HG03196 (cell line): ENCODE results near the gene PARM1.

Experiments used
- ATAC-seq: cut with Tn5 transposase; IDR thresholded peaks from one replicate; pipeline ENCODE4 v1.9.1; 2021; ENCODE audit not compliant: unreplicated experiment

Gene PARM1

DNA sequence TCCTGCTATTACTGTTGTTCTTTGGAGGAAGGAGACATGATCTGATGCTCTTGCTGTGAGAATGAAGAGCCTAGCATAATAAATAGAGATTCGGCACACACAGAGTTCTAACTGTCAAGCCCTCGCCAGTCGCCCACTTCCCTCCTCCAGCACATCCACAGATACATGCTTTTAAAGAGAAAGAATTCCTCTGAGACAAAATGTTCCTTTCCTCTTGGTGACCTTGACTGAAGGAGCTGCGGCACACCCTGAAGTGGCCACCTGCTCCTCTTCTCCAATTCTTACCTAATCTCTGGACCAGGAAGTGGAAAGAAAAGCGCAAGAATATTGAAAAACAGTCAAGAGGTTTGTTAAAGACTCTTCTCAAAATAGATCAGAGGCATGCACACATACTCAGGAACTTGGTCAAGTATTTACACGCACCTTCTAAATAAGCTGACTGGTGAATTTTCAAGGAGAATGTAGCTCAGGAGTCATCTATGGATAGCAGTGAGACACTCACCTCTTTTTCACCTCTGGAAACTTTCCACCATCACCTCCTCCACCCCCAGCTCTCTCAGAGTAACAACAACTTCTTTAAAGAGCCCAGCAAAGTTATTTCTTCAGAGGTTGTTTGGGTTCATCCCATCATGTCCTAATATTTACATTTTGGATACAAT lies 95.4 kb downstream of the PARM1 start:
- no peak for ATAC-seq

DNA sequence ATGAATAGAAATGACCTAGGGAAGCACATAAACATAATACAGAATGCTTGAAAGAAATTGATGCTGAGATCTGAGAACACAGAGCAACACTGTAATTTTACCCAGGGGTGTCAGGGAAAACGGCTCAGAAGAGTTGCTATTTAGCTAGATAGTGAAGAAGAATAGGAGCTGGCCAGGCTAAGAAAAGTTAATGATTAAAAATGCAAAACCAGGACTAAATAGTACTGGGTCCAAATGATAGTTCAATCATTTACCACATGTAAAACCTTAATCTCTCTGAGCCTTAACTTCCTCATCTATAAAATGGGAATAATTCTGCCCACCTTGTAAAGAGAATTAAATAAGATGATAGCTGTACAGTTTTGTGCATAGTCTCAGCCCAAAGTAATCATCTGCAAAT lies 97.1 kb downstream of the PARM1 start:
- no peak for ATAC-seq

GRCh38 chr4:75030649-75031235 lies 97.8 kb downstream of the PARM1 start:
- ATAC-seq, result no peak

DNA sequence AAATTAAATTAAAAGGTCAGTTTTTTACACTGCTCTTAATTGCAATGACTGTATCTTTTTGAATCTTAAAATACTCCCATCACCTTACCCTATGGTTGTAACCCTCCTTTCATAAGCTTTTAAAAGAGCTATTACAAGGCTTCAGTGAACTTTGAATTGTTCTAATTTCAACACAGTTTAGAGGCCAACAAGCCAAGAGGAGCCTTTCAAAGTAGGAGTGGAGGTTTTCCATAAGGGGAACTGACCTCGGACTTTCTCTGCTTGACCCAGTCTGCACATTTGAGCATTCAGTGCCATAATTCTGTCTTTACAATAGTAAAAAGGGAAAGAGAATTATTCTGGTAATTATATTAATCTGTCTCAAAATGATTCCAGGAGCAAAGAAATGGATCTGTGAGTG lies 98.9 kb downstream of the PARM1 start:
- no peak for ATAC-seq

DNA sequence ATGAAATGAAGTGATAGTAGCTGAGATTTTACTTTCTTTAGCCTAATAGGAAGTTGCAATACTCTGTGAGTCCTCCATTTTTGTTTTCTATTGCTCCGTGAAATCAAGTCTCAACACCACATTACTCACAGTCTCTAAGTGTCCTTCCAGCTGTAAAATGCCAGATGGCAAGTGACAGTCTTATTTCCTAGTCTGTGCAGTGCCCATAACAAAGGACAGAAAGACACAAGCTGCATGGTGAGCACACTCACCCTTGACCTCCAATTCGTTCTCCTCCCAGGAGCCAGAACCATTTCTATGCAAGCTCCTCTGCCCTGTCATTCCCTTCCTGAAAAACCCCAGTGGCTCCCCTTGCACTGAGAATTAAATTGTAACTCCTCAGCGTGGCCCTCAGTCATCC lies 101.6 kb downstream of the PARM1 start:
- no peak for ATAC-seq

DNA sequence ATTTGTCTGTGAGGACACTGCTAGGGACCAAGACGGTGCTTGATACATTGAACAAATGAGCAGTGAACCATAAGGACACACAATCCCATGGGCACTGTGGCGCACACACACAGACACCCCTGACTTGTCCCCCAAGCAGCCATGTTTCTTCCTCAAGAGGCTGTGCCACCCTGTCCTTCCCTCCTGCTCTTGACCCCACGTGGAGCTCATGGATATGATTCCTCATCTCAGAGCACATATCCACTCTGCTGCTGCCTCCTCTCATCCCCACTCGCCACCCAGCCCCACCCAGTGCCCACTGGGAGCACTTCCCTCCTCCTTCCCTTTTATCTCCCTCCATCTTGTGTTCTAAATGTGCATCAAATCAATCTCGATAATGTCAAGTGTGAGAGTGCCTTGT lies 102.4 kb downstream of the PARM1 start:
- ATAC-seq, result no peak

GRCh38 chr4:75036046-75036830 lies 103.3 kb downstream of the PARM1 start:
- no peak for ATAC-seq

DNA sequence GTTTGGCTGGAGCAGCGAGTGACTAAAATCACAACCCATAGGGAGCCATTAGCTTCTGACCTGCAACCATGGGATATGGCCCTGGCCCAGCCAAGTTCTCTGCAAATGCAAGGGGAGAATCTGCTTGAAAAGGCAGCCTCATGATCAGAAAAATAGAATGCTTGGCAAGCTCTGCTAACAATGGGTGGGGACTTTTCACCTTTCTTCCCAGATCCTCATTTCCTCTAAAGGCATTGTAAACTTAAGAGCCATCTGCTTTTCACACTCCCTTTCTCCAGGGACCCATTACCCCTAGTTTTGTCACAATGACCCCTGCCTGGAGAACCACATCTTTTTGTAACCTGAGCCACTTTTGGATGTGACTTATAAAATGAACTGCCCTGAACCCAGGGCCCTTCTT lies 104.3 kb downstream of the PARM1 start:
- no peak for ATAC-seq

DNA sequence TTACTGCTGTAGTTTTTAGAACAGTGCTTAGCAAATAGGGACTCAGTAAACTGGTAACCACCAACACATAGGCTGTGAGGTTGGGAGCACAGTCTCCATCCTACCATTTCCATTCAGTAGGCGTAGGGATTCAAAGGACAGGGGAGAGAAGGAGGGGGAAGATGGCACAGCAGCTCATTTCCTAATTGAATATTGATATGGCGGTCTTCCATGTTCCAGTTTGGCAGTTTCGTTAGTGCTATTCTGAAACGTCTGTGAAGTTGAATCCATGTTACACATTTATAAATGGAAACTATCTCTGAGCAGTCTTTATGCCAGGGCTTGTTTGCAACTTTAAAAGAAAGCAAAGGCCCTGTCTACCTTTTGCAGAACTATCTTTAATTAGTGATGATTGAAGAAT lies 105.5 kb downstream of the PARM1 start:
- no peak for ATAC-seq

DNA sequence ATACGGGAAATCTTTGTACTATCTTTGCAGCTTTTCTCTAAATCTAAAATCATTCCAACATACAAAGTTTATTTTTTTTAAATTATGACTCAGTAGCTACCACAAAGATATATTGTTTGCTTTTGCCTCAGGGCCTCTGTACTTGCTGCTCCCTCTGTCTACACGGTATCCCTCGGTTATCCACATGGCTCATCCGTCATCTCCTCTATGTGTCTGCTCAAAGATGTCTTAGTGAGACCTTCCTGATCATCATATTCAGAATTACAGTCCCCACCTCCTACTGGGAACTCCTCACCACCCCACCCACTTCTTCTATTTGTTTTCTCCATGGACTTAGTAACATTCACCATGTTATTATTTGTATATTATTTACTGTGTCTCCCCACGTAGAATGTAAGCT lies 107.8 kb downstream of the PARM1 start:
- no peak for ATAC-seq

GRCh38 chr4:75042601-75043208 lies 109.8 kb downstream of the PARM1 start:
- no peak for ATAC-seq

DNA sequence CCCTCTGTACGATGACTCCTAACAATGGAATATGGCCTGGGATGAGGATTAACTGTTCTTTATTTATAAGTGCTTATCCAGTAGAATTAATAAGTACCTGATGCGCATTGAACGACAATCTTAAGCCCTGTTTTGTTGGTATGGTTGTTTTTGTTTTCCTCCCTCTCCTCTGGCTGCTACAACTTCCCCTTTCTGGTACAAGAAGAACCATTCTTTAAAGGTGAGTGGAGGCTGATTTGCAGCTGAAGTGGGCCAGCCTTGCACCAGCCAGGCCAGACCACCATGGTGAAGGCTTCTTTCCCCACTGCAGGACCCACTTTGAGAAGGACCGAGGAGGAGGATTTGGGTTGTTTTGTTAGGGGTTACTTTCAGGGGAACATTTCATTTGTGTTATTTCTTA lies 113.3 kb downstream of the PARM1 start:
- ATAC-seq, result no peak

GRCh38 chr4:75046641-75047040 lies 113.7 kb downstream of the PARM1 start:
- no peak for ATAC-seq

GRCh38 chr4:75048208-75048879 lies 115.4 kb downstream of the PARM1 start:
- no peak for ATAC-seq

- no peak for ATAC-seq
Observed at GRCh38 chr4:75051431-75051830, 118.5 kb downstream of the PARM1 start.

- ATAC-seq, result no peak
Observed at GRCh38 chr4:75053352-75053751, 120.4 kb downstream of the PARM1 start.

DNA sequence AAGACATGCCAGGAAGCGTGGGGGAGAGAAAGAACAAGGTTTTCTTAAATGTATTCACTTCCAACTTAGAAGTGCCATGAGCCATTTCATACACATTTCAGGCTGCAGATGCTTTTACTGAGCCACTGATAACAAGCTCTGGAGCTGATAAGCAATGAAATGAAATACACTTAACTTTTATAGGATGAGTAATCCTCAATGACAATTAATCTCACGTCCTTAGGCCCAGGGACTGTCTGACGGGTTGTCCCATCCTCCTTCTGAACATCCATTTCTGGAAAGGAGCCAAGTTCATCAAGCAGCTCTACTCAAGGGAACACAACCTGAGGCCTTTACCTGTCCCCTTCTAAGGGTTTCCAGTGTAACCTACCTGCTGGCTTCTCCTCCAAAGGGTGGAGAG lies 121.2 kb downstream of the PARM1 start:
- no peak for ATAC-seq

GRCh38 chr4:75056277-75056676 lies 123.4 kb downstream of the PARM1 start:
- no peak for ATAC-seq

DNA sequence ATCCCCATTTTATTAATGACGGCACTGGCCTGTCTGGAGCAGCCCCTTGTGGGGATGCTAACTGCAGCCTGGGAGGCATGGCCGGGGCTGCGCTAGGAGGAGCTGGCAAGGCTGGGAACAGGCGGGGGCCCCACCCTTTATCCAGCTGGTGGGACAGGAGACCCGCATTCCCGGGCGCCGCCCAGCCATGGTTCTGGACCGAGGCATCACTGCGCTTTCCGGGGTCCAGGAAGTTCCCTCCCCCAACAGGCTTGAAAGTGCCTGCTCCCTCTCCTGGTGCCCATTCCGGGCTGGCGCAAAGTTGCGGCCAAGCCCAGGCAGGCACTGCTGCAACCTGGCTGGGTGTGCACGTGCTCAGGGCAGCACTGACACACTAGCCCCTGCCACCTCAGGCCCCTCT lies 124.5 kb downstream of the PARM1 start:
- ATAC-seq, result no peak

- ATAC-seq, result no peak
Observed at GRCh38 chr4:75058486-75058885, 125.6 kb downstream of the PARM1 start.

DNA sequence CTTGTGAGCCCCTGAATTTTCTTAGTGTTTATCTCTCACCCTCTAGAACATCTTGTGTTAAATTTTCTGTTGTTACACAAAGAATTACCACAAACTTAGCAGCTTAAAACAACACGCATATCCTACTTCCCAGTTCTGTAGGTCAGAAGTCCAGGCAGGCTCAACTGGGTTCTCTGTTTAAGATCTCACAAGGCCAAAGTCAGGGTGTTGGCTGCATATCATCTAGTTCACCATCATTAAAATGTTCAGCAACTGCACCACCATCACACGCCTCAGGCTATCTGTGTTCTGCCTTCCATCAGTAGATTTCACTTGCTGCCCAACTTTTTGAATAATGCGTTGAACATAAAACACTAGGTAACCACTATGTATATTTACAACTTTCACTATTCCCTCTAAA lies 130.5 kb downstream of the PARM1 start:
- no peak for ATAC-seq
